ENCODE results near the gene REC8. TPM values are rescaled to one million over a fixed set of nuclear protein-coding genes. Genes with fewer than 3 reads are reported as not detected.

The REC8 gene
- total RNA-seq, 1 experiment from 2014 or later: 7.6 TPM

GRCh38 chr14:24122898-24123297 is 49.0 kb upstream of the REC8 start (continued):
- TF ChIP-seq, protein P1, sequence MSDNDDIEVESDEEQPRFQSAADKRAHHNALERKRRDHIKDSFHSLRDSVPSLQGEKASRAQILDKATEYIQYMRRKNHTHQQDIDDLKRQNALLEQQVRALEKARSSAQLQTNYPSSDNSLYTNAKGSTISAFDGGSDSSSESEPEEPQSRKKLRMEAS (IDR thresholded peaks at IDR 0.05): no peak
- TF ChIP-seq JUND (IDR thresholded peaks at IDR 0.05): no peak

DNA sequence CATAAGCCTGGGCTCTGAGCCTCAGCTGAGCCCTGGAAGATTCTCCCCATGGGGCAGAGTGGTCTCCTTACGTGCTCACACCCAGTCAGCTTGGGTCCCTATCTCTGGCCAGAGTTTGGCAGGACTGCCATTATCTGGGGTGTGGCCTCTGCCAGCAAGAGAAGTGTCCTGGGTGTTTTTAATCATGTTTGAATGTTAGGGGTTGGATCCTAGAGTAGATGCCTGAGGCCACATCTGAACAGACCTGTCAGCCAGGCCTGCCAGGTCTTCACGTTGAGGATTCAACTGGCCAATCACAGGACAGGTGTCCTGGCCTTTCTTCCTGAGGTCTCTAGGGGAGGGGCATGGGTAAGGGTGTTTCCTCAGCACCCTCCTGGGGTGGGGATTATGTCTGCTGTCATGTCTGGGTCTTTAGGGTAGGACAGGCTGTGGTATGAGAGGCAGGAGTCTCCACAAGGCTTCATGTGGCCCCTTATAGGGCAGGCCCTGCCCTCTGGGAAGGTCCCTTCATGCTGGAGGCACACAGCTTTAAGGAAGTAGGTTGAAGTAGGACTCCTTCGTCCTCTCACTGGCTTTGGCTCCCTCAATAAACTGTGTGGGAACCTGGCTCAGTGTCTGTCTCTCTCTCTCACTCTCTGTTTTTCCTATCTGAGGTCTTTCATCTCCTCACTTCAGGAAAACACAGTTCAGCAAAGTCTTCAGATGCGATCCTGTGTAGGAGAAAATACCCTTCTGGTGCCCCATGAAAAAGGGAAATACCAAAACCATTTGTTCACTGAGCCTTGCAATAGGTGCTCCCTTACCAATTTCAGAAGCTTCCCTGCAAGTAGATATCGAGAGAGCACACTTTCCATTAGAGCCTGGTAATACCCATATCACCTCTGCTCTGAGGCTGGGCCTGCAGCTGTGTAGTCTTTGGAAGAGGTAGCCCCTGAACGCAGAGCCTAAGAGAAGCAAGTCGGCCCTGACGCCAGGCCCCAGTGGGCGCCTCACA is 48.2 kb upstream of the REC8 start:
- no peaks in the 10 kb centered on the region for H3K79me2 ChIP-seq (ENCODE audit: insufficient read depth, low read length)
- H3K4me3 ChIP-seq (replicated peaks in 1 of 2; ENCODE audit: low read depth in 1 of 2, low read length in 2 of 2): no peak overlapping the region
- H2AFZ ChIP-seq (ENCODE audit: low read depth, low read length, poor library complexity, severe bottlenecking): no peak overlapping the region
- H4K20me1 ChIP-seq (ENCODE audit: insufficient read depth): no peaks in the 10 kb centered on the region
- no peak for DNase-seq (ENCODE audit: low read depth, low spot score)
- no peaks in the 10 kb centered on the region for H3K4me1 ChIP-seq (ENCODE audit: control insufficient read depth in 1 of 2, insufficient read depth in 2 of 2, low read length in 2 of 2)
- BruUV-seq (replicated peaks): TSS peak; percentile 52
- no peaks in the 10 kb centered on the region for H3K27me3 ChIP-seq (ENCODE audit: insufficient read depth, low read length)
- H3K27ac ChIP-seq (ENCODE audit: low read depth, low read length): no peak overlapping the region
- H3K9me3 ChIP-seq (ENCODE audit: control insufficient read depth in 1 of 2, insufficient read depth in 1 of 2, low read depth in 1 of 2, low read length in 2 of 2): no peaks in the 10 kb centered on the region
- H3K4me2 ChIP-seq (ENCODE audit: low read length): no peak overlapping the region
- intact Hi-C loops (cut with micrococcal nuclease): no loop called here
- RAD21 ChIA-PET (ENCODE audit: low non-redundant PET in 1 of 2, low total read pairs in 2 of 2, uncharacterized antibody in 2 of 2, unreplicated experiment in 2 of 2): no interaction called here
- no peak overlapping the region for H3K9ac ChIP-seq (ENCODE audit: low read length)
- H3K9me2 ChIP-seq (ENCODE audit: insufficient read depth): no peaks in the 10 kb centered on the region
- ATAC-seq: no peak
- CTCF ChIA-PET: interaction anchor here (1.0 kb wide), 1 partner anchor 9 kb away, joined by 3 read pairs; the partner anchor contains the start of genes DCAF11 and NRL
- TF ChIP-seq JUND (IDR thresholded peaks at IDR 0.05) (no peak), CEBPB (IDR thresholded peaks at IDR 0.05; ENCODE audit: low read depth) (no peak), ZFX (IDR thresholded peaks at IDR 0.05) (no peak), SRF (IDR thresholded peaks at IDR 0.05; ENCODE audit: low read depth) (no peak), SP1 (IDR thresholded peaks at IDR 0.05; ENCODE audit: low read depth) (no peak), EZH2phosphoT487 (IDR thresholded peaks at IDR 0.05; ENCODE audit: borderline replicate concordance) (no peak)
- H3K36me3 ChIP-seq (ENCODE audit: control insufficient read depth in 1 of 2, insufficient read depth in 2 of 2, low read length in 2 of 2): peaks cover 15 to 19% of the 10 kb centered on the region in 2 experiments
- POLR2A ChIA-PET: interaction anchor here (1.4 kb wide), 1 partner anchor 9 kb away, joined by 6 read pairs; the partner anchor contains the start of genes DCAF11 and NRL

All from HCT116 (cell line).